GM08714 (cell line): Measurements from ENCODE around the gene DNAAF1.

ENCODE experiments used
- H3K4me3 ChIP-seq: fragments of 200-500 bp; sonication (Bioruptor generic); 2 replicates; pipeline ENCODE4 v1.5.1; 2014; ENCODE audit warnings: mild to moderate bottlenecking, low read length, inconsistent platforms
- ZNF274 ChIP-seq: IDR thresholded peaks from 2 replicates; pipeline ENCODE4 v1.6.1; 2012; ENCODE audit warnings: mild to moderate bottlenecking, low read depth, low read length

DNAAF1 gene

DNA sequence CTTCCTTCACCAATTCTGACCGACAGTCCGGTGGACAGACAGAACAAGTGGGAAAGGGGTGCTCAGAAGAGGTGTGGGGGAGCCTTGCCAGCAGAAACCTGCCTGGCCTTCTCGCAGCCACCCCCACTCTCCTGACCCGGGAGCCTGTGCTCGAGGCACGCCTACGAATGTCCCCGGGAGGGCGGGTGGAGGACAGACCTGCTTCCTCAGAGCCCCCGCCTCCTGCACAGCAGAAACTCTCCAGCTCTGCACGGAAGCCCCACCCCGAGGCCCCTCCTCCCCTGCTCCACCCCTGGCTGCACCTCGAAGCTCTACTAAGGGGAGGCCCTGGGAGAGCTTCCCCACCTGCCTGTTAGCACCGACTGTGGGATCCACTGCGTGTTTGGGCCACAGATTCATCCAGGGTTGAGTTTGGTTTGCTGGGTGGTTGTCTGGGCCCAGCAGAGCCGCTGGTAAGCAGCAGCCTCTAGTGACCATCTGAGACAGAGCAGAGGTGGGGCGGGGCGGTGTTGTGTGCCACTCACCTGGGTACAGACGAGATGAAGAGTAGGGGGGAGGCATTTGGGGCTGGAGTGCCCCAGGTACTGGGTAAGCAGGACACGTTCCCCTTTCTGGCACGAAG, 35.5 kb downstream of the DNAAF1 start:
- no peak for TF ChIP-seq ZNF274
- H3K4me3 ChIP-seq: no peak overlapping the region

DNA sequence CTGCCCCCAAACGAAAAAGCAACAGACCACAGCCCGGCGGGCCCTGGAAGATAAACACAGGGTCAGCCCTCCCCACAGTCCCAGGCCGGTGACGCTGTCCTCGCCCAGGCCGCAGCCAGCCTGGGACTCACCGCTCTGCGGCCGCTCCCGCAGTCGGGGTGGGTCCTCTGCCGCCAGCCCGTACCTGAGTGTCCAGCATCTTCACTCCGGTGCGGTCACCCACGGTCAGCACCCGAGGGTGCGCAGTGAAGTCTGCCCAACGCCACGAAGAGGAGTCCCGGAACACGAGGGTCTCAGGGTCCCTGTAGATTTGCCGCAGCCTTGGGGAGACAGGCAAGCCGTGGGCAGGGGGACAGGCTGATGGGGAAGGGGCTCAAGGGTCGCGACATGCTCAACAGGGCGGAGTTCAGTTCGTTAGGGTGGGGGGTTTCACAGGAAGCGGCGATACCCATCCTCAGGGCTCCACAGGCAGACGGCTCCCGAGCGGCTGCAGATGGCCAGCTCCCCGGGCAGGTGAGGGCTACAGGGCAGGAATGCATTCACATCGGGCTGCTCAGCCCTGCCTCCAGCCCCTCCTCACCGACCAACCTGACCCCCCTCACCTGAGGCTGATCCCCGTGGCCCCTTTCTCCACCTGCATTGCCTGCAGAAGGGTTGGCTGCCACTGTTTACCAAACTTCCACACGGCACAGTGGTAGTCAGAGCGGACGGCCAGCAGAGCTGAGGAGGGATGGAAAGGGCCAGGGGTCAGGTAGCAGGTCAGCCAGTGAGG, 36.2 kb downstream of the DNAAF1 start:
- H3K4me3 ChIP-seq: no peak overlapping the region
- no peak for TF ChIP-seq ZNF274

DNA sequence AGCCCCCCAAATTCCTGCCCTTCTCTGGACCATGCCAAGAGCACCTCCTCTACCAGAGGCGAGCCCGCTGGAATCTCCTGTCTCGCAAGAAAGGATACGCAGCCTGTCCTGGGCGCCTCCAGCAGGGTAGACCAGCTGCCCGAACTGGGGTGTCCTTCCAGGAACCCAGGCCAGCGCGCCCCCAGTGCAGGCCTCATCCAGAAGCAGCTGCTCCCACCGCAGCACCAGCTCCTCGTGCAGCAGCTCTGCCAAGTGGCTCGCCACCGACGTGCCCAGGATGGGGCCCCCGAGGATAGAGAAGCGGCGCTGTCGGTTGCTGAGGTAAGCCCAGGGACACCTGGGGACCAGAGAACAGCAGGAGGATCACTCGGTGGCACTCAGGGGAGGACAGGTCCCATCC, 37.0 kb downstream of the DNAAF1 start:
- no peak for TF ChIP-seq ZNF274
- no peak overlapping the region for H3K4me3 ChIP-seq

DNA sequence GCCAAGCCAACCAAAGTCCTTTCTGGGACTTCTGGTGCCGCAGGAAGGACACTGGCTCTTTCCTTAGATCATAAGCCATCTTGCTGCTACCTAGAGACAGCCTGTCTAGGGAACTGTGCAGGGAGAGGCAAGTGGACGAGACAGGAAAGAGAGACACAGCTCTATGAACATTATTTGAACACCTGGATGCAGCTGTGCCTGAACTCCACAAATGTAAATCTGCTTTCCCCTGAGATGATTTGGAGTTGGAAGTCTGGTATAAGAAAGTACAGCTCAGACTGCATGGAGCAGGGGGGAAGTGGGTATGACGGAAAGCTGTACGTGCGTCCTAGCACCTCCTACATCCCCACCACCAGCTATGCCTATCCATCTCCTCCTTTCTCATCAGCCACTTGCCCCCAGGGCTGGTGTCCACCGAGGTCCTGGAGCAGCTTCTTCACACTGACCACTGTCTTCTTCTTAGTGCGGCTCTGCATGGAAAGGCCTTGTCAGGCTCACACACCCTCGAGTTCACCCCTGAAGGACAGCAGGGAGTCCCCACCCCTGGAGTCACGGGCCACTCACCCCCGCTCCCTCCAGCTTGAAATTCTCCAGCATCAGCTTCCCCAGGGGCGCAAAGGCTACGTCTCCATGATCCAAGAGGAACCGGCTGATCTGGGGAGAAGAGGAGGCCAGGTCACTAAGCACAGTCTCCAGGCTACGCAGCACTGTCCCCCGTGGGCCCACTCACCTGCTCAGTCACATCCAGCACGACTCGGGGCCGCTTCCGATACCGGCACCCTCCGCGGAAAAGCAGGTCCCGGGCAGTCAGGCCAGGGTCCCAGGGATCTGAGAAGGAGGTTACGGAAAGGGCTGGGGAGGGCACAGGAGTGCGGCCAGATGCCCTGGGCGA, 37.8 kb downstream of the DNAAF1 start:
- no peak overlapping the region for H3K4me3 ChIP-seq
- no peak for TF ChIP-seq ZNF274

DNA sequence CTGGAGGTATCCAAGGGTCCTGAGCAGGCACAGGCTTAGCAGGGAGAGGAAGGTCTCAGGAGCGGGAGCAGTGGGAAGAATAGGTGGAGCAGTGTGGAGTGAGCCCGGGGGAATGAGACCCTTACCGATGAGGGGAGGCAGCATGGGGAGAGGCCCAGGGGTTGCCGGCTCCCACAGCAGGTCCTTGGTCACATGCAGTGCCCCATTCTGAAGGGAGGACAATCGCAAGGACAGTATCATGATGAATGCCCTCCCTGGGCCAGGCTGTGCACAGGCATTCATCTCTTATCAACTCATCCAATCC, 38.4 kb downstream of the DNAAF1 start:
- H3K4me3 ChIP-seq: no peak overlapping the region
- TF ChIP-seq ZNF274: no peak

DNA sequence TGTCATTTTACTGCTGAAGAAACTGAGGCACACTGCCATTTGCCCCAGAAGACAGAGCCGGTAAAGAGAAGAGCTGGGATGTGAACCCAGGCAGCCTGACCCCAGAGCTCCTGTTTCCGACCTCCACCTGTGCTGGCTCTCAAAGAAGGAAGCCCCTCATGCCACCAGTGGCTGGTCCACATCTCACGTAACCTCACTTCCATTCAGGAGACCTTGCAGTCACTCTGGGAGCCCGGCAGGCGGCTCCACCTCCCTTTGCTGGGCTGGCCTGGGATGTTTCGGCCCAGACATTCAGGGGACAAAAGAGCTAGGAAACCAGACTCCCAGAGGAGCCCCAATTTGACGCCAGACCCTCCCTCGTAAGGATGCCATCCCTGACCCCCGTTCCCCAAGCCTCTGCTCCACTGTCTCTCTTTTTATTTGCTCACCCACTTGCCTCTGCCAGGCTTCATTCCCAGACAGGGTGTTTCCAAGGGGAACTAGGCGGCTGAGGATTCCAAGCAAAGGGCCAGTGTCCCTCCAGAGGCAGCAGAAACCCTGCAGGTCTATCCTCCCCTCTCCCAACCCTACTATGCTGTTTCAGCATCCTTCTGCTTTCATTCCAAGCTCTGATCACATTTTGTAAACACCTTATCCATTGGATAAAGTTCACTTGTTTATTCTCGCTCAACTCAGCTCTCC, 38.9 kb downstream of the DNAAF1 start:
- TF ChIP-seq ZNF274: no peak
- no peak overlapping the region for H3K4me3 ChIP-seq

DNA sequence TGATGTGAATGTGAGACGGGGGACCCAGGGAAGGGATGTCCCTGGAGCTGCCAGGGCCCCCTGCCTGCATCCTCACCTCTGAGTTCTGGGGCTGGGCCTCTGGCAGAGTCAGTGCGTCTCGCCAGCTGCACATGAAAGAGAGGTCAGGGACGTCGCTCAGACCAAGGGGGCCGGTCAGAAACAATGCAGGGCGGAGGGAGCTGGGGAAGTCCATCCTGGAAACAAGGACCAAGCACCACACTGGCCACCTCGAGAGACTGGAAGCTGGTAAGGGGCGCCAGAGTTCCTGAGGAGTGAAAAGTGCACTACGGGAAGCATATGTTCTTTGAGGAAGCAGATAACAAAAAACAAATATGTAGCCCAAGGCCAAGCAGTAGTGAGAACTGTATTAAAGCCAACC, 39.7 kb downstream of the DNAAF1 start:
- TF ChIP-seq ZNF274: no peak
- H3K4me3 ChIP-seq: no peak overlapping the region

DNA sequence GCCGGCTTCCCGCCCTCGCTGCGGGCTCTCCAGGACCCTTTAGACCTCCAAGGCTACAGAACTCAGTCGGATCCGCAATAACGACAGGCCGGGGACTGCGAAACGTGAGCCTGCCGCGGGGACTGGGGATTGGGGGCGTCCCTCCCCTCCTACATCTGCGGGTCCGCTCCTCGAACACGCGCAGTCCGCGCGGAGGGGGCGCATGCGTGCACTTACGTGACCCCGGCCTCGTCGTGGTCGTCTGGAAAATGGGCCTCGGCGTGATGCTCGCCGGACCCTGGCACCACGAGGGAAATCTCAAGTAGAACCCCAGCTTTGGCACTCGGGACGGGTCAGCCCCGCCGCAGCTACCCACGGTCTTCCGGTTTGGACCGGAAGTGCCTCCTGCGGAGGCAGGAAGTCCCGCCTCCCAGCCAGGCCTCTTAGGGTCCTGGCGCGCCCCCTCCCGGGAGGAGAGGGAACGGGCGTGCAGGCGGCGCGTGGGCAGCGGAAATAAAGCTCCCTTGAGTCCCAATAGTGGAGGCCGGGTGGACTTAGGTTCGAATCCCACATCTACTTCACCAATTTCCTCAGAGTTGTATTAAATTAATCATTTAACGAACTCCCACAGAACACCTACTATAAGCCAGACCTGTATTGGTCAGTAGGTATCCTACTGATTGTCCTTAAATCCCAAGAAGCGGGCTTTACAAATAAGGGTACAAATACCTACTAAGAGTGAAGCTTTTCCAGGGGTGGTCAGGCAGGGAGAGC, 41.8 kb downstream of the DNAAF1 start, which contains the start of gene TAF1C:
TAF1C (minus strand) TSS at position 373 of the 753 bp plus-strand sequence. CDS start 2,069 bp downstream, outside the sequence.
- peak within 1 kb of the TSS; percentile 91 for H3K4me3 ChIP-seq
- no peak for TF ChIP-seq ZNF274

DNA sequence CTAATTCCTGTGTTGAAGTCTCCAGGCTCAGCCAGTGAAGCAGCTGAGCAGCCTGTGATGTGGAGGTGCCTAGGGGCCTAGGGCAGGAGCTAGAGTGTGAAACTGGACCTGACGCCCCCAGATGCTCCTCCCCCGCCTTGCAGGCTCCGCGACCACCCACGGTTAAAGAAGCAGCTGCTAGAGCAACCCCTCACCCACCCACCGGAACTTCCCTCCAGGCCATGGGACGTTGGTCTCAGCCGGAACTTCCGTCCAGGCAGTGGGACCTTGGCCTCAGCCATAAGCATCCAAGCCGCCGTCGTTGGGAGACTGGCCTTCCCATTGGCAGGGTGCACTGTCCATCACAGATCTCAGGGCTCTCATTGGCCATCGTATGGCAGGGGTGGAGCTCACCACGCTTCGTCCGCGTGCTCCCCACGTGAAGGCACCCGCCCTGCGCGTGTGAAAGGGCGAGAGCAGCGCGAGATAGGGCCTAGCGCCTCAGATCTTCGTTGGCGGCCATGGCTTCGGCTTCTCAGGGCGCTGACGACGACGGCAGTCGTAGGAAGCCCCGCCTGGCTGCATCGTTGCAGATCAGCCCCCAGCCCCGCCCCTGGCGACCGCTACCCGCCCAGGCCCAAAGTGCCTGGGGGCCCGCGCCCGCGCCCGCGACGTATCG, 45.8 kb downstream of the DNAAF1 start, which contains the start of gene ADAD2:
ADAD2 (plus strand) TSS at position 427 of the 658 bp plus-strand sequence; CDS start at position 501, 74 bp downstream.
- no peak for TF ChIP-seq ZNF274

DNA sequence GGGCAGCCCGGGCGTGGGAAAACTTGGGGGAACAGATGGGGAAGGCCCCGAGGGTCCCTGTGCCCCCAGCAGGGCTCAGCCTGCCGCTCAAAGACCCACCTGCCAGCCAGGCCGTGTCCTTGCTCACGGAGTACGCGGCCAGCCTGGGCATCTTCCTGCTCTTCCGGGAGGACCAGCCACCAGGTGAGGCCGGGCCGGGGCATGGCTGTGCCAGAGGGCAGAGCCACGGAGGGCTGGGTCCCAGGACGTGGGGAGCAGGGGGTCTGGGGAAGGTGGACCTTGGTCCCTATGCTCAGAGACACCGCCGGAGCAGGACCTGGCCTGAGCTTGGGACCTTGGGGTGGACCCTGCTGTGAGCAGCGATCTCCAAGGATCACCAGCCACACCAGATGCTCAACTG, 46.4 kb downstream of the DNAAF1 start:
- H3K4me3 ChIP-seq: no peak overlapping the region
- no peak for TF ChIP-seq ZNF274

More for the DNA sequence above, 45.8 kb downstream of the DNAAF1 start, which contains the start of gene ADAD2:
- no peak within 1 kb of the TSS for H3K4me3 ChIP-seq

DNA sequence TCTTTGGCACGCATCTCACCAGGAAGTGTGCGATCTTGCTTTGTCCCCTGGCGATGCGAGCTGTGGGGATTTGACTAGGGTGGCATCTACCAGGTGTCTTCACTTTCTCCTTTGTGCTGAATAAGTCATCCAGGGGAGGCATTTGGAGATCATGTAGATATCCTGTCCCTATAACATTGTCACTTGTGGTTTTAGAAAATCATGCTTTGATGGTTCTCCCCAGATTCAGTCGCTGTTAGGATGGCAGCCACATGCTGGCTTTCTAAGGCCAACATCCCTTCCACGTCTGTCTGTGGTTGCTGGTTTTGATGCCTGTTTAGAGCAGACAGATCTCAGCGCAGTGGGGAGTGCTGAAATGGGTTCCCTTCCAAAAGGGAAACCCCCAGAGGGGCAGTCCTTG, 48.4 kb downstream of the DNAAF1 start:
- no peak for TF ChIP-seq ZNF274
- no peak overlapping the region for H3K4me3 ChIP-seq

DNA sequence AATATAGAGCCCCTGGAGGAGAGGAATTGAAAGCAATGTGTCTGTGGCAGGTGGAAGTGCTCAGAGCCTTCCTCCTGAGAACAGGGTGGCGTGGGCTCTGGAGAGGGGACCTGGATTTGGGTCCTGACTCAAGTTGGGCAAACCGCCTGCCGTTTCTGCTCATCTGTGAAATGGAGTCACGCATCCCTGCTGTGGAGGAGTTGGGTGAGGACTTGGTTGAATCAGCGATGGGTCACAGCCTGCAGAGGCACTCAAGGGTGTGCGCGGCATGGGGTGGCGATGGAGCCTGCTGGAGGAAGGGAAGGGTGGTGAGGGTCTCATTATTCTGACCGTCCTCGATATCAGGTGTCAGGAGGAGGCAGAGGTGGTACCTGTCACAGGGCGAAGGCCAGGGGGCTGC, 48.9 kb downstream of the DNAAF1 start:
- TF ChIP-seq ZNF274: no peak
- no peak overlapping the region; the same call in 1 of the 2 replicates for H3K4me3 ChIP-seq

DNA sequence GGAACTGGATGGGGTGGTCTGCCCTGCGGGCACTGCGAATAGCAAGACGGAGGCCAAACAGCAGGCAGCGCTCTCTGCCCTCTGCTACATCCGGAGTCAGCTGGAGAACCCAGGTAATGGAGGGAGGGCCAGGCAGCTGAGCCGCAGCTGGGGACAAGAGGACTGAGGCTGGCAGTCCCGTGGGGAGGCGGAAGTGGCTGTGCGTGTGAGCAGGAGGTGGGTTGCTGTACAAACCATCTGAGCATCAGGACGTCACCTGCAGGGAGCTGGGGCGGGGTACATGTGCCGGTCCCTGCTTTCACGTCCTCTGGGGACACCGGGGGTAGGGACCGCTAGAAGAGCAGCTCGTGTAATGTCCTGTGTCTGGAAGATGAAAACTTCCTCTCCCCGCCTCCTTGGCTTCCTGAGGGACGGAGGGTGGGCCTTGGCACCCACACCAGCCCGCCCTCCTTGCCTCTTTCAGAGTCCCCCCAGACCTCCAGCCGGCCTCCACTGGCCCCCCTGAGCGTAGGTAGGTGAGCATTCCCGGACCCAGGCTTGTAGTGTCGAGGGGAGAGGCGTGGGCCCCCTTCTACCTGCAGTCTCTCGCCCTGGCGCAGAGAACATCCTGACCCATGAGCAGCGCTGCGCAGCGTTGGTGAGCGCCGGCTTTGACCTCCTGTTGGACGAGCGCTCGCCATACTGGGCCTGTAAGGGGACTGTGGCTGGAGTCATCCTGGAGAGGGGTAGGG, 49.5 kb downstream of the DNAAF1 start:
- H3K4me3 ChIP-seq: no peak overlapping the region; the same call in 1 of the 2 replicates
- no peak for TF ChIP-seq ZNF274
